HCT116 (cell line): Measurements from ENCODE around the gene COMMD4. TPM values are rescaled to one million over a fixed set of nuclear protein-coding genes. Genes with fewer than 3 reads are reported as not detected.
"Not testable (repeated sequence)": the region's sequence is repeated elsewhere in the genome, so short reads cannot be mapped to it uniquely, and the experiment has no call there.

ENCODE experiments used
- ATAC-seq: fragments of 200-7000 bp; cut with Tn5 transposase; 2 replicates; pipeline ENCODE4 v1.9.1; 2020; ENCODE audit warnings: mild to moderate bottlenecking, moderate library complexity
- BruUV-seq: library from RNA; stranded (reverse); fragments of 400-500 nt; replicated peaks from 2 replicates; lab custom pipeline; 2021; lab: Mats Ljungman, UMichigan
- CTCF ChIA-PET: fragments of 300-600 bp; sonication (Branson Sonifier 250); formaldehyde crosslinking; loops from one replicate; lab custom pipeline; 2021; ENCODE audit warnings: antibody characterized with exemption; lab: Charles Lee
- POLR2A ChIA-PET: fragments of 300-600, 350-600 bp; sonication (Branson Sonifier 250); formaldehyde crosslinking; loops from one replicate; lab custom pipeline; 2021; ENCODE audit warnings: antibody characterized with exemption; lab: Charles Lee
- RAD21 ChIA-PET, 2 experiments: fragments of 300-600 bp; sonication (Branson Sonifier 250); formaldehyde crosslinking; loops; one replicate each; lab custom pipeline; 2023; ENCODE audit warnings: low total read pairs in 2 of 2; ENCODE audit not compliant: uncharacterized antibody in 2 of 2, unreplicated experiment in 2 of 2, low non-redundant PET in 1 of 2; lab: Charles Lee
- DNase-seq: peaks from one replicate; pipeline ENCODE4 v3.0.0-alpha.2; 2010; ENCODE audit warnings: low read depth, low spot score
- H2AFZ ChIP-seq: fragments of 200-600 bp; shearing (Covaris generic), sonication (generic); 2 replicates; pipeline ENCODE4 v1.6.1; 2017; ENCODE audit warnings: low read depth, mixed run types, mixed read lengths, antibody characterized with exemption, low read length; ENCODE audit not compliant: poor library complexity, severe bottlenecking
- H3K27ac ChIP-seq: 2 replicates; pipeline ENCODE4 v1.5.1; 2012; ENCODE audit warnings: low read depth, low read length
- H3K27me3 ChIP-seq: fragments of 200-600 bp; sonication (generic); 2 replicates; pipeline ENCODE4 v1.6.1; 2016; ENCODE audit warnings: mixed run types, low read length, mixed read lengths; ENCODE audit not compliant: insufficient read depth
- H3K36me3 ChIP-seq, 2 experiments: fragments of 200-500 bp in 1 of 2; fragments of 200-600 bp in 1 of 2; sonication (Bioruptor generic) in 1 of 2; sonication (generic) in 1 of 2; 2 replicates each; pipeline versions ENCODE4 v1.5.1 to v1.6.1; 2014 to 2016; ENCODE audit warnings: low read length in 2 of 2, inconsistent platforms in 1 of 2, mixed read lengths in 1 of 2, mixed run types in 1 of 2; ENCODE audit not compliant: insufficient read depth in 2 of 2, control insufficient read depth in 1 of 2
- H3K4me1 ChIP-seq, 2 experiments: fragments of 200-600 bp in 1 of 2; sonication (generic) in 1 of 2; 2 replicates each; pipeline versions ENCODE4 v1.5.1 to v1.6.1; 2012 to 2017; ENCODE audit warnings: low read length in 2 of 2, inconsistent platforms in 1 of 2, mild to moderate bottlenecking in 1 of 2, mixed read lengths in 1 of 2, mixed run types in 1 of 2, moderate library complexity in 1 of 2; ENCODE audit not compliant: insufficient read depth in 2 of 2, control insufficient read depth in 1 of 2
- H3K4me2 ChIP-seq: fragments of 200-600 bp; sonication (generic); 2 replicates; pipeline ENCODE4 v1.6.1; 2017; ENCODE audit warnings: mixed run types, low read length, mixed read lengths
- H3K4me3 ChIP-seq, 2 experiments: fragments of 200-600 bp in 1 of 2; sonication (generic) in 1 of 2; replicated peaks in 1 of 2; 2 replicates each; pipeline ENCODE4 v1.5.1; 2011 to 2016; ENCODE audit warnings: low read length in 2 of 2, control low read depth in 1 of 2, low read depth in 1 of 2, mild to moderate bottlenecking in 1 of 2, mixed read lengths in 1 of 2, mixed run types in 1 of 2
- H3K79me2 ChIP-seq: fragments of 200-600 bp; sonication (generic); 2 replicates; pipeline ENCODE4 v1.6.1; 2017; ENCODE audit warnings: mild to moderate bottlenecking, mixed run types, low read length, moderate library complexity, mixed read lengths; ENCODE audit not compliant: insufficient read depth
- H3K9ac ChIP-seq: fragments of 200-600 bp; sonication (generic); 2 replicates; pipeline ENCODE4 v1.6.1; 2016; ENCODE audit warnings: low read length, mixed read lengths
- H3K9me2 ChIP-seq: fragments of 200-600 bp; sonication (generic), shearing (Covaris generic); 2 replicates; pipeline ENCODE4 v1.6.1; 2017; ENCODE audit warnings: mixed run types, mild to moderate bottlenecking, moderate library complexity; ENCODE audit not compliant: insufficient read depth
- H3K9me3 ChIP-seq, 2 experiments: fragments of 200-500 bp in 1 of 2; fragments of 200-600 bp in 1 of 2; sonication (Bioruptor generic) in 1 of 2; sonication (generic) in 1 of 2; 2 replicates each; pipeline ENCODE4 v1.6.1; 2014 to 2017; ENCODE audit warnings: low read length in 2 of 2, mixed read lengths in 2 of 2, inconsistent platforms in 1 of 2, low read depth in 1 of 2, mild to moderate bottlenecking in 1 of 2, mixed run types in 1 of 2, moderate library complexity in 1 of 2; ENCODE audit not compliant: control insufficient read depth in 1 of 2, insufficient read depth in 1 of 2
- H4K20me1 ChIP-seq: fragments of 200-600 bp; sonication (generic), shearing (Covaris generic); 2 replicates; pipeline ENCODE4 v1.6.1; 2017; ENCODE audit warnings: mixed run types, mild to moderate bottlenecking, moderate library complexity; ENCODE audit not compliant: insufficient read depth
- CBX3 ChIP-seq: IDR thresholded peaks from 2 replicates; pipeline ENCODE4 v1.6.1; 2012; ENCODE audit warnings: low read depth
- CEBPB ChIP-seq: IDR thresholded peaks from 2 replicates; pipeline ENCODE4 v1.6.1; 2012; ENCODE audit warnings: low read depth
- EGR1 ChIP-seq: IDR thresholded peaks from 2 replicates; pipeline ENCODE4 v1.6.1; 2012; ENCODE audit warnings: low read depth
- ELF1 ChIP-seq: IDR thresholded peaks from 2 replicates; pipeline ENCODE4 v1.6.1; 2012; ENCODE audit warnings: low read depth, borderline replicate concordance
- EZH2 ChIP-seq: fragments of 200-600 bp; sonication (generic); IDR thresholded peaks from 2 replicates; pipeline ENCODE4 v1.6.1; 2017; ENCODE audit warnings: antibody characterized with exemption, mixed run types
- FOSL1 ChIP-seq: IDR thresholded peaks from 2 replicates; pipeline ENCODE4 v1.6.1; 2012; ENCODE audit warnings: low read depth
- JUND ChIP-seq: IDR thresholded peaks from 2 replicates; pipeline ENCODE4 v1.6.1; 2012
- RAD21 ChIP-seq: IDR thresholded peaks from 2 replicates; pipeline ENCODE4 v1.6.1; 2012; ENCODE audit warnings: low read depth, mild to moderate bottlenecking
- SIN3A ChIP-seq: IDR thresholded peaks from 2 replicates; pipeline ENCODE4 v1.6.1; 2012; ENCODE audit warnings: low read depth
- SP1 ChIP-seq: IDR thresholded peaks from 2 replicates; pipeline ENCODE4 v1.6.1; 2012; ENCODE audit warnings: low read depth
- ZBTB33 ChIP-seq: IDR thresholded peaks from 2 replicates; pipeline ENCODE4 v1.6.1; 2011; ENCODE audit warnings: mild to moderate bottlenecking, low read length, moderate library complexity; ENCODE audit not compliant: insufficient replicate concordance; ENCODE audit errors: extremely low read depth
- ZFX ChIP-seq: fragments of 450-650 bp; IDR thresholded peaks from 2 replicates; pipeline ENCODE4 v1.6.1; 2017
- ZNF274 ChIP-seq: fragments of 200-500 bp; sonication (Bioruptor generic); IDR thresholded peaks from 2 replicates; pipeline ENCODE4 v1.6.1; 2014; ENCODE audit warnings: mild to moderate bottlenecking, low read depth, low read length, inconsistent platforms
- intact Hi-C: fragments of 100-400 bp; cut with micrococcal nuclease; formaldehyde crosslinking; loops from 2 replicates; pipeline ENCODE4 v1.10.0; 2022
- total RNA-seq: library from RNA; stranded (reverse); gene quantifications from one replicate; pipeline ENCODE4 v1.2.1, GENCODE V29; 2021; ENCODE audit not compliant: unreplicated experiment

Gene COMMD4
- total RNA-seq, 1 experiment from 2014 or later = 141 TPM

GRCh38 chr15:75342221-75342620, 6.4 kb downstream of the COMMD4 start:
- intact Hi-C loops = no loop called here
- TF ChIP-seq ELF1 (no peak), CBX3 (no peak), EGR1 (no peak), JUND (no peak), RAD21 (no peak), SIN3A (no peak), ZBTB33 (no peak), ZFX (no peak), EZH2 (no peak), ZNF274 (no peak), SP1 (no peak), CEBPB (no peak), FOSL1 (no peak)
- TF ChIP-seq, all 23 proteins: peak for 0
- no TSS peak for BruUV-seq
- POLR2A ChIA-PET = no interaction called here
- H3K9me2 ChIP-seq = no peaks in the 10 kb centered on the region
- H3K4me1 ChIP-seq = peaks cover 6 to 7% of the 10 kb centered on the region in 2 experiments; a peak in 3 of 4 replicates
- H3K9me3 ChIP-seq = no peaks in the 10 kb centered on the region
- H3K79me2 ChIP-seq = no peaks in the 10 kb centered on the region
- DNase-seq = no peak
- CTCF ChIA-PET = no interaction called here
- no peaks in the 10 kb centered on the region for H4K20me1 ChIP-seq
- RAD21 ChIA-PET = no interaction called here
- ATAC-seq = no peak
- H3K27me3 ChIP-seq = no peaks in the 10 kb centered on the region
- no peak overlapping the region for H3K27ac ChIP-seq
- no peaks in the 10 kb centered on the region for H3K36me3 ChIP-seq
- H3K4me2 ChIP-seq = no peak overlapping the region
- H3K9ac ChIP-seq = no peak overlapping the region
- no peak overlapping the region for H3K4me3 ChIP-seq
- H2AFZ ChIP-seq = no peak overlapping the region

- BruUV-seq, H4K20me1 ChIP-seq, RAD21 ChIA-PET, H3K9ac ChIP-seq, CTCF ChIA-PET, H3K4me3 ChIP-seq, H3K36me3 ChIP-seq, ATAC-seq, H3K27ac ChIP-seq, intact Hi-C loops, H3K4me2 ChIP-seq, H3K9me3 ChIP-seq, H3K79me2 ChIP-seq, DNase-seq, H2AFZ ChIP-seq, POLR2A ChIA-PET, H3K9me2 ChIP-seq, H3K27me3 ChIP-seq: not testable (repeated sequence)
- peaks cover 6 to 15% of the 10 kb centered on the region in 2 experiments; a peak in 3 of 4 replicates for H3K4me1 ChIP-seq
Measured at GRCh38 chr15:75343953-75344352, 8.1 kb downstream of the COMMD4 start.
